ENCODE data around the gene TUBGCP2. TPM values are rescaled to one million over a fixed set of nuclear protein-coding genes. Genes with fewer than 3 reads are reported as not detected.

The TUBGCP2 gene
- total and polyA plus RNA-seq, 9 of the 15 experiments (the other 6 are each of a cell fraction or from before 2014, with no cell fraction given): 4.3 to 56.6 (median 28.4) TPM

GRCh38 chr10:133278577-133279265 is 30.0 kb downstream of the TUBGCP2 start (continued):
- TF ChIP-seq NCOA2 (IDR thresholded peaks at IDR 0.05; ENCODE audit: partially characterized antibody in 2 of 2): no peak
- TF ChIP-seq SMC3 (conservative IDR thresholded peaks at IDR 0.05; ENCODE audit: insufficient read depth, low read depth, low read length): no peak
- TF ChIP-seq PTBP1 (IDR thresholded peaks at IDR 0.05; ENCODE audit: low read depth, low read length): no peak
- no peak for TF ChIP-seq HINFP (tag; conservative IDR thresholded peaks at IDR 0.05; ENCODE audit: low read depth)
- peak; percentile 78; the same call in 1 of the 2 replicates for TF ChIP-seq LEF1 (IDR thresholded peaks at IDR 0.05)
- 0 out of 2 replicates have a peak, but pooled peaks have one; percentile 11 for TF ChIP-seq ZKSCAN1 (IDR thresholded peaks at IDR 0.05; ENCODE audit: low read depth, low read length)
- no peak for TF ChIP-seq ZNF408 (CRISPR knock-in tag; IDR thresholded peaks at IDR 0.05; ENCODE audit: low read depth)
- no peak for TF ChIP-seq ZNF3 (CRISPR knock-in tag; IDR thresholded peaks at IDR 0.05)
- no peak for TF ChIP-seq ESRRB (CRISPR knock-in tag; IDR thresholded peaks at IDR 0.05; ENCODE audit: borderline replicate concordance)
- TF ChIP-seq POLR3A (IDR thresholded peaks at IDR 0.05; ENCODE audit: borderline replicate concordance, extremely low read depth, insufficient read depth, insufficient read length): no peak
- no peak for TF ChIP-seq GATAD2B (IDR thresholded peaks at IDR 0.05; ENCODE audit: borderline replicate concordance)
- 0 out of 2 replicates have a peak, but pooled peaks have one; percentile 42 for TF ChIP-seq ETS1 (conservative IDR thresholded peaks at IDR 0.05; ENCODE audit: control insufficient read depth, low read depth, low read length)
- no peak for TF ChIP-seq TCFL5 (CRISPR knock-in tag; conservative IDR thresholded peaks at IDR 0.05)
- TF ChIP-seq GABPA (tag; conservative IDR thresholded peaks at IDR 0.05; ENCODE audit: low read depth): peak; percentile 56; the same call in 1 of the 2 replicates
- no peak for TF ChIP-seq TAF15 (IDR thresholded peaks at IDR 0.05; ENCODE audit: low read depth, low read length)
- no peak for TF ChIP-seq RHOXF2B (CRISPR knock-in tag; conservative IDR thresholded peaks at IDR 0.05)
- no peak for TF ChIP-seq XRCC4 (IDR thresholded peaks at IDR 0.05; ENCODE audit: extremely low read depth, insufficient read depth, insufficient read length)
- TF ChIP-seq POLR2H (tag; IDR thresholded peaks at IDR 0.05; ENCODE audit: low read depth): no peak
- no peak for TF ChIP-seq HOXB6 (CRISPR knock-in tag; IDR thresholded peaks at IDR 0.05; ENCODE audit: borderline replicate concordance)
- no peak for TF ChIP-seq RUNX1 (IDR thresholded peaks at IDR 0.05; ENCODE audit: low read depth)
- TF ChIP-seq ATF1 (CRISPR knock-in tag; IDR thresholded peaks at IDR 0.05): no peak
- peak; percentile 84 for TF ChIP-seq ATF1 (tag; IDR thresholded peaks at IDR 0.05)
- TF ChIP-seq SNIP1 (IDR thresholded peaks at IDR 0.05; ENCODE audit: low read depth): no peak
- no peak for TF ChIP-seq GTF2E2 (tag; IDR thresholded peaks at IDR 0.05)
- TF ChIP-seq GABPB1 (CRISPR knock-in tag; IDR thresholded peaks at IDR 0.05): peak; percentile 23; the same call in 1 of the 2 replicates
- TF ChIP-seq HDAC8 (tag; IDR thresholded peaks at IDR 0.05): no peak
- TF ChIP-seq ARNT (IDR thresholded peaks at IDR 0.05): no peak; a peak in 1 of 4 replicates
- 0 out of 2 replicates have a peak, but pooled peaks have one; percentile 32 for TF ChIP-seq NBN (IDR thresholded peaks at IDR 0.05; ENCODE audit: low read depth)
